AG09319 (cell line): ENCODE data around the gene PRMT7.

ENCODE experiments used
- DNase-seq: peaks from one replicate; pipeline ENCODE4 v3.0.0-alpha.2; 2010; ENCODE audit warnings: low read depth; ENCODE audit errors: extremely low read depth
- TF ChIP-seq, protein P1 (sequence below): IDR thresholded peaks from 2 replicates; pipeline ENCODE4 v1.5.1; 2011; ENCODE audit warnings: low read depth, mild to moderate bottlenecking, inconsistent platforms, low read length, moderate library complexity

The PRMT7 gene

DNA sequence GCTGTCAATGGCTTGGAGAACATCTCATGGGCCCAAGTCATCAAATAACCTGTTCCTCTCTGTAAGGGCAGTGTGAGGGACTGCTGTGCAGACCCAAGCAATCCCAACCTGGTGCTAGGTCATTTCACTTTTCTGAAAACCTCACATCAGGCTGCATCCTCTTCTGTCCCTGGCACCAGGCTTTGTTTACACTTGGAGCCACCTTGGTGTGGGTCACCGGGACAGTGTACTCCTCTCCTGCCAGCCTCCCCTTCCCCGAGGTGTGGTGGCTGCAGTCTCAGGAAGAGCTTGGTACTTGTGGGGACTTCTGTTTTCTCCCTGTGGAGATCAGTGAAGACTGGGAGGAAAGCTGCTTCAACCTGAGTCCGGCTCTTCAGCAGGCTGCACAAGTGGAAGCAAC lies 12.5 kb upstream of the PRMT7 start:
- TF ChIP-seq, protein P1, sequence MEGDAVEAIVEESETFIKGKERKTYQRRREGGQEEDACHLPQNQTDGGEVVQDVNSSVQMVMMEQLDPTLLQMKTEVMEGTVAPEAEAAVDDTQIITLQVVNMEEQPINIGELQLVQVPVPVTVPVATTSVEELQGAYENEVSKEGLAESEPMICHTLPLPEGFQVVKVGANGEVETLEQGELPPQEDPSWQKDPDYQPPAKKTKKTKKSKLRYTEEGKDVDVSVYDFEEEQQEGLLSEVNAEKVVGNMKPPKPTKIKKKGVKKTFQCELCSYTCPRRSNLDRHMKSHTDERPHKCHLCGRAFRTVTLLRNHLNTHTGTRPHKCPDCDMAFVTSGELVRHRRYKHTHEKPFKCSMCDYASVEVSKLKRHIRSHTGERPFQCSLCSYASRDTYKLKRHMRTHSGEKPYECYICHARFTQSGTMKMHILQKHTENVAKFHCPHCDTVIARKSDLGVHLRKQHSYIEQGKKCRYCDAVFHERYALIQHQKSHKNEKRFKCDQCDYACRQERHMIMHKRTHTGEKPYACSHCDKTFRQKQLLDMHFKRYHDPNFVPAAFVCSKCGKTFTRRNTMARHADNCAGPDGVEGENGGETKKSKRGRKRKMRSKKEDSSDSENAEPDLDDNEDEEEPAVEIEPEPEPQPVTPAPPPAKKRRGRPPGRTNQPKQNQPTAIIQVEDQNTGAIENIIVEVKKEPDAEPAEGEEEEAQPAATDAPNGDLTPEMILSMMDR, result no peak
- no peak for DNase-seq

DNA sequence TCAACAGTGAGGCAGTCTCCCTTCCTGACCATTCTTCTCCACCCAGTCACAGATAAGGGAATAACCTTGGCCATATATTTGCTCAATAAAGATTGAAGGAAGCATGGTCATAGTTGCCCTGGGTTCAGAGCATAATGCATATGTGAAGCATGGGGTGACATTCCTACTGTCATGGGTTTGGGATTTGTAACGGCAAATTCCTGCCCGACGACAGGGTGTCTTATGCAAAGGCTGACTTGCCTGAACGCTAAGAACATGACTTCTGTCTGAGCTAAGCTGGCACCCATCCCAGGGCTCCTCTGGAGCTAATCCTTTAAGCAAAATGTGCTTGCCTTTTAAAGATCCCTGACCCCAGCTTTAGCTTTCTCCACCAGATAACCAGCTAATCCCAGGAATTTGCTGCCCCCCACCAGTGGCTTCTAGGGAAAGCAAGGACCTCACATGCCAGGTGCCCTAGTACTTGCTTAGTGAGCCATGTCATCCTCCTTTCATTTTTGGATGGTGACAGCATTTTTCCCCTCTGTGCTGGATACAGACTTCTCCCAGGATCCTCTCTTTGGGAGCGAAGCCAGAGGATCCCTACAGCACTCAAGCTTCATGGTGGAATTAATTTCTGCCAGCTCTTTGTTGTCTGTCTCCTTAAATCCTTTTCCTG lies 11.8 kb upstream of the PRMT7 start:
- DNase-seq, result peak; percentile 46
- TF ChIP-seq, protein P1, result no peak

DNA sequence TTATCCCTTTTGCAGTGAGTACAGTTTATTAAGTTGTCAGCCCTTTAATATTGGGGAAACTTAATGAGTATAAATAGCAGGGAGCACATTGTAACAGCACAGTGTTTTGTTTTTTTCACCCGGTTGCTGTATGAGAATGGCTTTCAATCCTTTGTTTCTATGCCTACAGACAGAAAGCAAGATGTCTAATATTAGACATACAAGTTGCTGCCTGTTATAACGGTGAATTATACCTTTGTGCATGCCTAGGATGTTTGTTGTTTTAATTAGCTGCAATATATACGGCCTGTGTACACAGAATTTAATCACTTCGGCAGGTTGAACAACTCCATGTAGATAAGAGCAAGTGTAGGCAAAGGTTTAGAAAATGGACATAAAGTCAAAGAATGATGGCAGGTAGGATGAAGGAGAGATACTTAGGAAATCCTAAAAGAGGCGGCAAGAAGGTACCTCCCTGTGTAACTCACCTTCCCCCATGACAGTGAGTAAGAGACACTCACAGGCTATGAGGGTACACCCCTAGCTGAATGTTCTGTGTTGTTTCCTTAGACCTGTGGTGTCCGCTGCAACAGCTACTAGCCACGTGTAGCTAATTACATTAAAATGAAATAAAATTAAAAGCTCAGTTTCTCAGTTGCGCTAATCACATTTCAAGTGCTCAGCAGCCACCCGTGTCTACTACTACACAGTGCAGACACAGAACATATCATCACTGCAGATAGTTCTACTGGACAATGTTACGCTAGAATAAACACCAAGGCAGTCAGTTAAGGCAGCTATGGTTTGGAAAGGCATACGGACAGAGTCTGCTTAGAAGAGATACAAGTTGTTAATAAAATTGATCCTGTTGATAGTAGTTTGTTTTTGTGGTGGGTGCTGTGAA lies 11.0 kb upstream of the PRMT7 start:
- DNase-seq, result no peak
- TF ChIP-seq, protein P1, result no peak

DNA sequence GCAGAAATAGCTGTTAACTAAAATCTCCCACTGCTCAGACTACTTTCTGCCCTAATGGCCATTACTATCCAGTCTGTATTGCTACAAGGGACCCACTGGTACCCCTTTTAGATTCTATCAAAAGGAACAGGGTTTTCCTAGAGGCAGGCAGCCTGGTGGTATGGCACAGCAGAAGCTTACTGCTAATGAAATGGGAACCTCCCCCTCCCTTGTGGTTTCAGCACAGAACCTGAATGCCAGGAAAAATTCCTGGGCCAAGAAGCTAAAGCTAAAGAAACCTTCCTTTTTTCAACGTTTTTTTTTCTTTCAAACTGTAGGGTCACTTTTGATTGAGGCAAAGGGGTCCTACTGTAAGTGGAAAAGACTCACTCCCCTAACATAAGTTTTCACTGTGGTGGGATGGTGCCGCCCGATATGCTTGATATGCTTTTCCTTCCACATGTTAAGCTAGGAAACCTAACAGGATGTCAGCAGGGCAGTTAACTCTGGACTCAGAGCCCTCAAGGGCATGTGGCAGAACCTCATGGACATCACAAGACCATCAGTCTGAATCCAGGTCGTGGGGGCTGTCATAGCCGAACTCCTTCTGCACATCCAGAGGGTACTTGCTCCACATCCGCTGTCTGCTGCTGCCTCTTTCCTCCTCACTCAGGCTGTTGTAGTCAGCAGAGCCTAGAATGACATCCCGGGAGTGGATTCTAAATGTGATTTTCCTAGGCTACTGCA lies 9.9 kb upstream of the PRMT7 start:
- no peak for DNase-seq
- TF ChIP-seq, protein P1, result no peak

DNA sequence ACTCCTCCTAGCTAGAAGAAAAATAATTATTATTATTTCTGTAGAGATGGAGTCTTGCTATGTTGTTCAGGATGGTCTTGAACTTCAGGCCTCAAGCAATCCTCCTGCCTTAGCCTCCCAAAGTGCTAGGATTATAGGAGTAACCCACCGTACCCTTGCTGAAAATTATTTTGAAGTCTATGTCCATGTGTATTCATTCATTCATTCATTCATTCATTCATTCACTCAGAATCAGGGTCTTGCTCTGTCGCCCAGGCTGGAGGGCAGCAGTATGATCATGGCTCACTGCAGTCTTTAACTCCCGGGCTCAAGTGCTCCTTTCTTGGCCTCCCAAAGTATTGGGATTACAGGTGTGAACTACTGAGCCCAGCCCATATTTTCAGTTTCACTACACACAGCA lies 4.2 kb upstream of the PRMT7 start:
- TF ChIP-seq, protein P1, result no peak

DNA sequence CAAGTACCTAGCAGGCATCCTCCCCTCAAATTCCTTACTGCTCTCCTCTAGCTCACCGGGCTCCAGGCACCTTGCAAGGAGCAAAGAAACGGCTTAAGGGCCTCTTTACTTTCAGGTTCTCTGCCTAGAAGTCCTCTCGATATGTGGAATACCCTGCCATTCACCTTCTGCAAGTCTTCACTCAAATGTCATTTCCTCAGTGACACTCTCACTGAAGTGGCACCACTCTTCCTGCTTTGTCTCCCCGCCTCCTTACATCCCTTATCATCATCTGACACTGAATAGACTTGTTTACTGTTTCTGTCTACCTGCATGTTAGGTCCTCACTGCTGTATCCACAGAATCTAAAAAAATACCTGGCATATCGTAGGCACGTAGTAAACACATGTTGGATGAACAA lies 1.0 kb upstream of the PRMT7 start:
- DNase-seq, result no peak

More for the DNA sequence above, 4.2 kb upstream of the PRMT7 start:
- DNase-seq, result no peak

More for the DNA sequence above, 1.0 kb upstream of the PRMT7 start:
- TF ChIP-seq, protein P1, result no peak
